Measurements from ENCODE around the gene FBN1. TPM values are rescaled to one million over a fixed set of nuclear protein-coding genes. Genes with fewer than 3 reads are reported as not detected.
A peak's percentile ranks its signal among the peaks of the same experiment; 100 is the strongest.

The FBN1 gene
- total and polyA plus RNA-seq, 8 donors: 83.1 to 144 (median 94.0) TPM

DNA sequence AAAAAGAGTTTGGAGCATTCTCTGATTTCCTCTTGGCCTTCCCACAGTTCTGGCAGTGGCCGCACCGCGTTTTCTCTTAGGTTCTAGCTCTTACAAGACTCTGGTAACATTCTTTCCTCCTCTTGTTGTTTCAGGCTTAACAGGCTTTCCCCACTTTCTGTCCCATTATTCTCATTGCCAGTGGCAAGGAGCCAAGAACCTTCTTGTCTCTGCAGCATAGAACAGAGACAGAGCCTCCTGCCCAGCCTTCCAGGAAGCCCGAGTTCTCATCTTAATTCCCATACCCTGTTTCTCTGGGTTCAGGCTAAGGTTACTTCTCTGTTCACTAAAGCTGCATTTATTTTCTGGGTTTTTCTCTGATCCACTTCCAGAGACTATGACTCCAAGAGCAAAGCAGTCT lies 253.2 kb downstream of the FBN1 start:
- peak; percentile 59 for ATAC-seq
- Histone ChIP-seq H3K4me1 (peaks cover 0 to 4% of the 10 kb centered on the region in 2 donors), H3K27ac (peak overlapping the region in 1 of 2 donors; percentile 22)

DNA sequence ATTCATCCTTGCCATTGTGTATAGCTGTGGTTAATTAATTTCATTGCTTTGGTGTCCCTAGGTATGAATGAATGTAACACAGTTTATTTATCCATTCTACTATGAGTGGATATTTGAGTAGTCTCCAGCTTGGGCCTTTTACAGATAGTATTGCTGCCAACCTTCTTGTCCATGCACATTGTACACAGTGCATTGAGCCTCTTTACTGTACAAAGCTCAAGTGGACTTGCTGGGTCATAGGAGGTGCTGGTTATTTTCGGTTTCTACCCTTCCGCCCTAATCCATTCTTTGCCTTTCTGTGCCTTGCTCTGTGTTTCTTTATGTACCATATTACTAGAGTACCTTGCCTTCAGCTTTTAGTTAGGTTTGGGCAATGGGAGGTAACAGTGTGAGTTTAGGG lies 253.6 kb downstream of the FBN1 start:
- TF ChIP-seq, protein P1, sequence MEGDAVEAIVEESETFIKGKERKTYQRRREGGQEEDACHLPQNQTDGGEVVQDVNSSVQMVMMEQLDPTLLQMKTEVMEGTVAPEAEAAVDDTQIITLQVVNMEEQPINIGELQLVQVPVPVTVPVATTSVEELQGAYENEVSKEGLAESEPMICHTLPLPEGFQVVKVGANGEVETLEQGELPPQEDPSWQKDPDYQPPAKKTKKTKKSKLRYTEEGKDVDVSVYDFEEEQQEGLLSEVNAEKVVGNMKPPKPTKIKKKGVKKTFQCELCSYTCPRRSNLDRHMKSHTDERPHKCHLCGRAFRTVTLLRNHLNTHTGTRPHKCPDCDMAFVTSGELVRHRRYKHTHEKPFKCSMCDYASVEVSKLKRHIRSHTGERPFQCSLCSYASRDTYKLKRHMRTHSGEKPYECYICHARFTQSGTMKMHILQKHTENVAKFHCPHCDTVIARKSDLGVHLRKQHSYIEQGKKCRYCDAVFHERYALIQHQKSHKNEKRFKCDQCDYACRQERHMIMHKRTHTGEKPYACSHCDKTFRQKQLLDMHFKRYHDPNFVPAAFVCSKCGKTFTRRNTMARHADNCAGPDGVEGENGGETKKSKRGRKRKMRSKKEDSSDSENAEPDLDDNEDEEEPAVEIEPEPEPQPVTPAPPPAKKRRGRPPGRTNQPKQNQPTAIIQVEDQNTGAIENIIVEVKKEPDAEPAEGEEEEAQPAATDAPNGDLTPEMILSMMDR (IDR thresholded peaks at IDR 0.05): no peak
- H3K4me1 ChIP-seq: peaks cover 0 to 4% of the 10 kb centered on the region in 2 donors

More for the DNA sequence above, 253.2 kb downstream of the FBN1 start:
- H3K36me3 ChIP-seq: no peaks in the 10 kb centered on the region
- TF ChIP-seq, protein P1 (IDR thresholded peaks at IDR 0.05): no peak
- H3K27me3 ChIP-seq: no peaks in the 10 kb centered on the region
- no peaks in the 10 kb centered on the region for H3K9me3 ChIP-seq
- intact Hi-C loops (cut with DNase I): no loop called here
- DNase-seq: peak in 1 of 4 donors; percentile 65
- H3K4me3 ChIP-seq: no peak overlapping the region

DNA sequence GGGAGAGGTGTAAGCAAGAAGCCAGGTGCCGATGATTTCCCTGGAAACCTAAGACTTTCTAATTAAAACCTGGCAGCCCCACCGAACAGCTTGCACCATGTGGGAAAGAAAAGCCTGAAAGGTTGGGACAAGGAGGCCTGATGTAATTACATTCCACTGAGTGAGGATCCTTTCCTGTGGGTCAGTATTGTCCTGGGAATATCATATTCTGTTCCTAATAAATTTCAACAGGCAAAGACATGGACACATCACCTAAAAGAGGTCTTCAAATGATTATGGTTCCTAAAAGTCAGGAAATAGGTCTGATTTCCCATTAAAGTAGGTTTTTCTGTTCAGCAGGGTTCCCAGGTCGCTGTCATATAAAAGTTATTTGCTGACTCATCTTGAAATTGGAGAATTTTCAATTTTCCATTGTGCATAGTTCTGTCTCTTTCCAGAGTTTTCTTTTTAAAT lies 255.8 kb downstream of the FBN1 start:
- Histone ChIP-seq H3K36me3 (no peaks in the 10 kb centered on the region), H3K9me3 (no peaks in the 10 kb centered on the region), H3K4me1 (peaks cover 0 to 4% of the 10 kb centered on the region in 2 donors), H3K27me3 (no peaks in the 10 kb centered on the region), H3K4me3 (no peak overlapping the region), H3K27ac (peak overlapping the region in 1 of 2 donors; percentile 46)
- ATAC-seq: no peak
- TF ChIP-seq, protein P1 (IDR thresholded peaks at IDR 0.05): no peak
- DNase-seq: no peak
- intact Hi-C loops (cut with DNase I): no loop called here

More for the DNA sequence above, 253.6 kb downstream of the FBN1 start:
- Histone ChIP-seq H3K4me3 (no peak overlapping the region), H3K9me3 (no peaks in the 10 kb centered on the region), H3K27me3 (no peaks in the 10 kb centered on the region), H3K36me3 (no peaks in the 10 kb centered on the region), H3K27ac (peak overlapping the region in 1 of 2 donors; percentile 22)
- DNase-seq (no peak), ATAC-seq (peak; percentile 53)
- intact Hi-C loops (cut with DNase I): no loop called here

DNA sequence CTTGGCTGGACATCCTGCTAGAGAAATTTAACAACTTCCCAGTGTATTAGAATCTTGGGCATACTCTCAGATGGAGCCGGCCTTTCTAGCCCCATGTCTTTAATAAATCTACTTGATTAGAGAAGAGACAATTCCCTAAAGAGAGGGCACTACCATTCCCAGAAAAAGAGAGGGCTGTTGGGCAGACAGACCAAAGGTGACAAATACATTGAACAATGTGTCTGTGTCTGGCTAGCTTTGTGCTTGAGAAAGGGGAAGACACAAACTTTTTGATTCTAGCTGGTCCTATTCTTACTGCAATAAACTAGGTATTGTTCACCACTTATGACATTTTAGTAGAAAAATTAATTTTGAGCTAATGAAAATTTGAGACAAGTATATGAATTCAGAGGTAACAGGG lies 256.6 kb downstream of the FBN1 start:
- DNase-seq: no peak
- peaks cover 0 to 4% of the 10 kb centered on the region in 2 donors for H3K4me1 ChIP-seq
- no peaks in the 10 kb centered on the region for H3K36me3 ChIP-seq
- intact Hi-C loops (cut with DNase I): no loop called here
- no peaks in the 10 kb centered on the region for H3K9me3 ChIP-seq
- TF ChIP-seq, protein P1 (IDR thresholded peaks at IDR 0.05): no peak
- H3K27me3 ChIP-seq: no peaks in the 10 kb centered on the region
- H3K4me3 ChIP-seq: no peak overlapping the region
- ATAC-seq: no peak
- peak overlapping the region in 1 of 2 donors; percentile 46 for H3K27ac ChIP-seq

DNA sequence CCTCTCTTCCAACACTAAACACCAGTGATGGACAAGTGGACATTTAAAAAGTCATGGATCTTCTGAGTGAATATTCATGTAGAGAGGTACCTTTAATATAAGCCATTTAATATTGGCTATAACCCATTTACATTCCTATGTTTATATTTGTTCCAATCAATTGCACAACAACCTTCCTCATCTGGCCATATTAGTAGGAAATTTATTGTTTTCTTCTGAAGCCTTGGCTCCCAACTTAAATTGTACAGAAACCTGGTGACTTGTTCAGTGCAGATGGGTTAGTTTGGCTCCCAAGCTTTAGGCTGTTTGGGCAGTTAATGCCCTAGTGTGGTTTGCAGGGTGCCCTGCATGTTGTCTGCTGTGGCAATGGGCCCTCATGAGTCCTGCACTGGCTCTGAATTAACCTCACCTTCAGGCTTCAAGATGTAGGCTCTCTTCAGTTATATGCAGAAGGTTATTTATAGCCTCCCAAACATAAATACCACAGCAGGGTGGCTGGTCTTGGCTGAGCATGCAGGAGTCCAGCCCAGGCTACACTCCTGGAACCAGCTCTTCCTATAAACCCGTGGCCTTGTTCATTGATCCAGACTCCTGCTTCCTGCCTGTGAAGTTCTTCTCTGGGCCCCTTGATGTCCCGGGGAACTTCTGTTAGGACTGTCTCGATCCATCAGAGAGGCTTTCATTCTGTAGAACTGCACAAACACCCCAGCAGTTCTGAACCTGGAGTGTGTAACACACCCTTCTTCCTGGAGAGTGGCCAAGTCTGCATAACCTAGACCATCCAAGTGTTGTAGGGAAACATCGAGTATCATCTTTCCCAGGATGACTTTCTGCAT lies 257.3 kb downstream of the FBN1 start:
- no peak overlapping the region for H3K4me3 ChIP-seq
- no peaks in the 10 kb centered on the region for H3K27me3 ChIP-seq
- DNase-seq (no peak), ATAC-seq (no peak)
- H3K27ac ChIP-seq: no peak overlapping the region
- intact Hi-C loops (cut with DNase I): no loop called here
- no peaks in the 10 kb centered on the region for H3K36me3 ChIP-seq
- no peaks in the 10 kb centered on the region for H3K9me3 ChIP-seq
- TF ChIP-seq, protein P1 (IDR thresholded peaks at IDR 0.05): no peak
- peaks cover 0 to 4% of the 10 kb centered on the region in 2 donors for H3K4me1 ChIP-seq
